NCI-H2081 (cell line): ENCODE results near the gene WNT8B.

Experiments used
- DNase-seq, 2 experiments: peaks; one replicate each; lab custom pipeline; 2025; lab: John Stamatoyannopoulos, UW

Gene WNT8B

GRCh38 chr10:100462709-100463108, at the start of gene WNT8B:
TSS of gene WNT8B (plus strand) at chr10:100463009. CDS start at chr10:100463169, 160 bp downstream.
- DNase-seq = no peak

- DNase-seq = no peak
Measured at GRCh38 chr10:100413173-100413572, 49.6 kb upstream of the WNT8B start.

GRCh38 chr10:100419911-100420449, 42.8 kb upstream of the WNT8B start:
- no peak for DNase-seq

- DNase-seq = no peak
Measured at GRCh38 chr10:100427374-100427773, 35.4 kb upstream of the WNT8B start.

GRCh38 chr10:100433253-100434240, 29.3 kb upstream of the WNT8B start:
- DNase-seq = peak; percentile 87 to 89

- no peak for DNase-seq
Measured at GRCh38 chr10:100436255-100436654, 26.6 kb upstream of the WNT8B start.

- DNase-seq = no peak
Measured at GRCh38 chr10:100438674-100439315, 24.0 kb upstream of the WNT8B start.

- no peak for DNase-seq
Measured at GRCh38 chr10:100442548-100442947, 20.3 kb upstream of the WNT8B start.

- no peak for DNase-seq
Measured at GRCh38 chr10:100446130-100446761, 16.6 kb upstream of the WNT8B start.

- no peak for DNase-seq
Measured at GRCh38 chr10:100447663-100448062, 15.1 kb upstream of the WNT8B start.

- no peak for DNase-seq
Measured at GRCh38 chr10:100448951-100449350, 13.9 kb upstream of the WNT8B start.

- DNase-seq = no peak
Measured at GRCh38 chr10:100468322-100468721, 5.5 kb downstream of the WNT8B start.

- DNase-seq = no peak
Measured at GRCh38 chr10:100468978-100469377, 6.2 kb downstream of the WNT8B start.

GRCh38 chr10:100469756-100470155, 6.9 kb downstream of the WNT8B start:
- DNase-seq = no peak

- no peak for DNase-seq
Measured at GRCh38 chr10:100470367-100470766, 7.6 kb downstream of the WNT8B start.

- no peak for DNase-seq
Measured at GRCh38 chr10:100477970-100478369, 15.2 kb downstream of the WNT8B start.

- DNase-seq = no peak
Measured at GRCh38 chr10:100479037-100479436, 16.2 kb downstream of the WNT8B start.

- DNase-seq = no peak
Measured at GRCh38 chr10:100480002-100480401, 17.2 kb downstream of the WNT8B start.

GRCh38 chr10:100481462-100482081, 18.8 kb downstream of the WNT8B start:
- peak; percentile 72 to 85 for DNase-seq

GRCh38 chr10:100482181-100482833, 19.5 kb downstream of the WNT8B start:
- DNase-seq = peak; percentile 47 to 62

GRCh38 chr10:100482834-100483185, 20.0 kb downstream of the WNT8B start:
- no peak for DNase-seq
